SH-SY5Y (cell line): ENCODE measurements around the gene SETBP1.

Experiments
- GATA2 ChIP-seq: IDR thresholded peaks from 2 replicates; pipeline ENCODE4 v1.6.1; 2011; ENCODE audit warnings: mild to moderate bottlenecking, low read depth, low read length
- GATA3 ChIP-seq: IDR thresholded peaks from 2 replicates; pipeline ENCODE4 v1.6.1; 2011; ENCODE audit warnings: low read depth, mild to moderate bottlenecking, low read length, moderate library complexity

DNA sequence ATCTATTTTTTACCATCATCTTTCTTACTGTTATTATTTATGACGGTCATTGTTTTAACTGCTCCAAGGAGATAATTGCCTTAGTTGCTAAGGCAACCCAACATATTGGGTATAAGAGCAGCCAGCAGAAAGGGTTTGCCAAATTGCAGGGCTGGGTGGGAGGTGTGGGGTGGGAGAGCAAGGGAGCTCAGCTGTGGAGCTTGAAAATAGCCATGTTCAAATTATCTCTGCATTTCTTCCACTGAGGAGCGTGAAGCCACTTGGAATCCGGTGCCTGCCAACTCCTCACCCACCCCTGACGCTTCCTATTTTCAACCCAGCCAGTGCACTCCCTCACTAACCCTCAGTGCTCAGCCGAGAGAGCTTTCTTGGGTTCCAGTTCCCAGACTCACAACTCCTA lies 60.8 kb downstream of the SETBP1 start:
- TF ChIP-seq GATA2 (no peak), GATA3 (no peak)
